A673 (cell line): ENCODE data around the gene MAP1S.

Experiments
- EZH2 ChIP-seq: fragments of 200-600 bp; sonication (generic); IDR thresholded peaks from 2 replicates; pipeline ENCODE4 v1.6.1; 2017; ENCODE audit warnings: borderline replicate concordance, low read depth, mild to moderate bottlenecking, mixed read lengths, antibody characterized with exemption, low read length; ENCODE audit not compliant: poor library complexity, severe bottlenecking
- TF ChIP-seq, protein P1 (sequence below): fragments of 300-800, 200-600 bp; sonication (generic); conservative IDR thresholded peaks from 2 replicates; pipeline ENCODE4 v1.5.1; 2017; ENCODE audit warnings: low read depth, mild to moderate bottlenecking, antibody characterized with exemption, low read length, moderate library complexity, mixed read lengths

DNA sequence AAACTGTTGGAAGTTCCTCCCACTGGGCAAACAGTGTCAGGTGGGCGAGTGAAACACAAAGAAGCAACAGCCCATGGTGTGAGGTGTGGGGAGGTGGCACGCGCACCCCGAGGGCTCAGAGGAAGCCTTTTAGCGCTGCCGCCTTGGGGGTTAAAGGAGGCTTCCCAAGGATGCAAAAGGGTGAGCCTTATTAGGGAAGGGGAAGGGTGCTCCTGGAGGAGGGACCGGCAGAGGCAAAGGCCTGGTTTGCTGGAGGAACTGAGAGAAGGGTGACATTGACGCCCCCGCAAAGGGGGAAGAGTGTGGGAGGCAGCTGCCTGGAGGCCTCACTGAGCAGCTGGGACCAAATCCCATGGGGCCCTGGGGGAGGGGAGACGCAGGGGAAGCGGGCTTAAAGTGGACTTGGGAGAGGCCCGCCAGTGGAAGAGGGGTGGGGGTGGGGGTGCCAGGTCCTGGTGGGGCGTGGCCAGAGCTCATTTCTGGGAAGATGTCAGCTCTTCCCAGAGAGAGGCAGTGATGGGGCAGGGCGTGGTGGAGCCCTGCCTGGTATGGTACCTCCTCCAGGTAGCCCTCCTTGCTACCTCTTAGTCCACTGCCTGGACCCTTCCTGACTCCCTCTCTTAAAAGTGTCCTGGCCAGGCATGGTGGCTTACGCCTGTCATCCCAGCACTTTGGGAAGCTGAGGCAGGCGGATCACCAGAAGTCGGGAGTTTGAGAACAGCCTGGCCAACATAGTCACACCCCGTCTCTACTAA, 20.0 kb downstream of the MAP1S start:
- TF ChIP-seq, protein P1, sequence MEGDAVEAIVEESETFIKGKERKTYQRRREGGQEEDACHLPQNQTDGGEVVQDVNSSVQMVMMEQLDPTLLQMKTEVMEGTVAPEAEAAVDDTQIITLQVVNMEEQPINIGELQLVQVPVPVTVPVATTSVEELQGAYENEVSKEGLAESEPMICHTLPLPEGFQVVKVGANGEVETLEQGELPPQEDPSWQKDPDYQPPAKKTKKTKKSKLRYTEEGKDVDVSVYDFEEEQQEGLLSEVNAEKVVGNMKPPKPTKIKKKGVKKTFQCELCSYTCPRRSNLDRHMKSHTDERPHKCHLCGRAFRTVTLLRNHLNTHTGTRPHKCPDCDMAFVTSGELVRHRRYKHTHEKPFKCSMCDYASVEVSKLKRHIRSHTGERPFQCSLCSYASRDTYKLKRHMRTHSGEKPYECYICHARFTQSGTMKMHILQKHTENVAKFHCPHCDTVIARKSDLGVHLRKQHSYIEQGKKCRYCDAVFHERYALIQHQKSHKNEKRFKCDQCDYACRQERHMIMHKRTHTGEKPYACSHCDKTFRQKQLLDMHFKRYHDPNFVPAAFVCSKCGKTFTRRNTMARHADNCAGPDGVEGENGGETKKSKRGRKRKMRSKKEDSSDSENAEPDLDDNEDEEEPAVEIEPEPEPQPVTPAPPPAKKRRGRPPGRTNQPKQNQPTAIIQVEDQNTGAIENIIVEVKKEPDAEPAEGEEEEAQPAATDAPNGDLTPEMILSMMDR, result no peak
- TF ChIP-seq EZH2, result no peak
